ENCODE measurements around the gene STXBP1. TPM values are rescaled to one million over a fixed set of nuclear protein-coding genes. Genes with fewer than 3 reads are reported as not detected.

Gene STXBP1
- total RNA-seq, 4 donors from 2014 or later, result 3.4 to 36.8 (median 9.2) TPM

GRCh38 chr9:127731938-127732337, 119.9 kb downstream of the STXBP1 start:
- intact Hi-C loops (cut with DNase I; ENCODE audit: low total_unique reads), result no loop called here
- Histone ChIP-seq H3K4me1 (peaks cover 14 to 15% of the 10 kb centered on the region in 2 donors), H3K27me3 (no peaks in the 10 kb centered on the region), H3K9me3 (no peaks in the 10 kb centered on the region), H3K27ac (no peak overlapping the region), H3K4me3 (no peak overlapping the region), H3K36me3 (peaks cover 0 to 18% of the 10 kb centered on the region in 2 donors)
- in situ Hi-C loops (cut with MboI; ENCODE audit: low sequenced_read_pairs in 4 of 4), result loop anchor here (5.0 to 10.0 kb wide), 6 partner anchors 53 to 227 kb away; partner anchors contain the start of gene CDK9 (in 1 of the 4)
- ATAC-seq, result no peak
- TF ChIP-seq, protein P1, sequence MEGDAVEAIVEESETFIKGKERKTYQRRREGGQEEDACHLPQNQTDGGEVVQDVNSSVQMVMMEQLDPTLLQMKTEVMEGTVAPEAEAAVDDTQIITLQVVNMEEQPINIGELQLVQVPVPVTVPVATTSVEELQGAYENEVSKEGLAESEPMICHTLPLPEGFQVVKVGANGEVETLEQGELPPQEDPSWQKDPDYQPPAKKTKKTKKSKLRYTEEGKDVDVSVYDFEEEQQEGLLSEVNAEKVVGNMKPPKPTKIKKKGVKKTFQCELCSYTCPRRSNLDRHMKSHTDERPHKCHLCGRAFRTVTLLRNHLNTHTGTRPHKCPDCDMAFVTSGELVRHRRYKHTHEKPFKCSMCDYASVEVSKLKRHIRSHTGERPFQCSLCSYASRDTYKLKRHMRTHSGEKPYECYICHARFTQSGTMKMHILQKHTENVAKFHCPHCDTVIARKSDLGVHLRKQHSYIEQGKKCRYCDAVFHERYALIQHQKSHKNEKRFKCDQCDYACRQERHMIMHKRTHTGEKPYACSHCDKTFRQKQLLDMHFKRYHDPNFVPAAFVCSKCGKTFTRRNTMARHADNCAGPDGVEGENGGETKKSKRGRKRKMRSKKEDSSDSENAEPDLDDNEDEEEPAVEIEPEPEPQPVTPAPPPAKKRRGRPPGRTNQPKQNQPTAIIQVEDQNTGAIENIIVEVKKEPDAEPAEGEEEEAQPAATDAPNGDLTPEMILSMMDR (IDR thresholded peaks at IDR 0.05 in 4 of 5, conservative IDR thresholded peaks at IDR 0.05 in 1 of 5), result no peak
- no peak for TF ChIP-seq POLR2A (IDR thresholded peaks at IDR 0.05)
- no peak for DNase-seq

- Histone ChIP-seq H3K27me3 (no peaks in the 10 kb centered on the region), H3K36me3 (peaks cover 0 to 18% of the 10 kb centered on the region in 2 donors), H3K9me3 (no peaks in the 10 kb centered on the region), H3K27ac (no peak overlapping the region), H3K4me3 (no peak overlapping the region), H3K4me1 (peaks cover 14 to 18% of the 10 kb centered on the region in 2 donors)
- TF ChIP-seq, protein P1 (IDR thresholded peaks at IDR 0.05 in 4 of 5, conservative IDR thresholded peaks at IDR 0.05 in 1 of 5), result no peak
- no peak for TF ChIP-seq POLR2A (IDR thresholded peaks at IDR 0.05)
- DNase-seq (no peak), ATAC-seq (no peak)
- in situ Hi-C loops (cut with MboI; ENCODE audit: low sequenced_read_pairs in 4 of 4), result loop anchor here (5.0 to 10.0 kb wide), 6 partner anchors 52 to 228 kb away; partner anchors contain the start of gene CDK9 (in 1 of the 4)
- intact Hi-C loops (cut with DNase I; ENCODE audit: low total_unique reads), result no loop called here
Measured at GRCh38 chr9:127732444-127732843, 120.4 kb downstream of the STXBP1 start.

DNA sequence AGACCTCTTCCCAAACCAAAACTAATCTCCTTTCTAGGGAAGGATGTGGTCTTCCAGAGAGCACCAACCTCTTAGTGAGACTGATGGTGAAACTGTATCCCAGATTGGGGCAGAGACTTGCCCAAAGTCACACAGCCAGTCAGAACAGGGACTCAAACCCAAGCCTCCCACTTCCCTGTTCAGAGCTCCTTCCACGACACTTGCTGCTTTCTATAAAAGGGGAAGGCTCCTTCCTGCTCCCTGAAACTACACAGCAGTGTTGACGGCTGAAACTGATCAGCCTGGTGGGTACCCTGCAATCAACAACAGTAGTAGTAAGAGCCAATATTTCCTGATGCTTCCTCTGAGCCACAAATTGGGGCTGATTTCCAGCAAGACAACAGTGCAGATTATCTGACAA, 121.5 kb downstream of the STXBP1 start:
- TF ChIP-seq, protein P1 (IDR thresholded peaks at IDR 0.05 in 4 of 5, conservative IDR thresholded peaks at IDR 0.05 in 1 of 5), result no peak
- no peak for TF ChIP-seq POLR2A (IDR thresholded peaks at IDR 0.05)
- Histone ChIP-seq H3K27ac (no peak overlapping the region), H3K9me3 (no peaks in the 10 kb centered on the region), H3K4me1 (peaks cover 14 to 18% of the 10 kb centered on the region in 2 donors), H3K27me3 (no peaks in the 10 kb centered on the region), H3K4me3 (no peak overlapping the region), H3K36me3 (peaks cover 0 to 18% of the 10 kb centered on the region in 2 donors)
- intact Hi-C loops (cut with DNase I; ENCODE audit: low total_unique reads), result loop anchor here (1.0 to 2.0 kb wide), 4 partner anchors 17 to 229 kb away; partner anchors contain the start of gene TTC16
- ATAC-seq, result no peak
- no peak for DNase-seq
- in situ Hi-C loops (cut with MboI; ENCODE audit: low sequenced_read_pairs in 4 of 4), result loop anchor here (5.0 to 10.0 kb wide), 6 partner anchors 51 to 229 kb away; partner anchors contain the start of gene CDK9 (in 1 of the 4)

- H3K27me3 ChIP-seq, result no peaks in the 10 kb centered on the region
- TF ChIP-seq POLR2A (IDR thresholded peaks at IDR 0.05), result no peak
- TF ChIP-seq, protein P1 (IDR thresholded peaks at IDR 0.05 in 4 of 5, conservative IDR thresholded peaks at IDR 0.05 in 1 of 5), result no peak
- peaks cover 0 to 18% of the 10 kb centered on the region in 2 donors for H3K36me3 ChIP-seq
- no peaks in the 10 kb centered on the region for H3K9me3 ChIP-seq
- peak overlapping the region; percentile 86 to 98 (median 91) for H3K27ac ChIP-seq
- intact Hi-C loops (cut with DNase I; ENCODE audit: low total_unique reads), result loop anchor here (1.0 to 2.0 kb wide), 4 partner anchors 18 to 230 kb away; partner anchors contain the start of gene TTC16
- ATAC-seq (no peak), DNase-seq (no peak)
- peak overlapping the region; percentile 55 to 85 (median 70) for H3K4me3 ChIP-seq
- peaks cover 14 to 18% of the 10 kb centered on the region in 2 donors for H3K4me1 ChIP-seq
- in situ Hi-C loops (cut with MboI; ENCODE audit: low sequenced_read_pairs in 4 of 4), result loop anchor here (5.0 to 10.0 kb wide), 6 partner anchors 51 to 229 kb away; partner anchors contain the start of gene CDK9 (in 1 of the 4)
Measured at GRCh38 chr9:127734247-127734746, 122.2 kb downstream of the STXBP1 start.

Measured in gastrocnemius medialis (tissue), 4 donors.